ENCODE data around the gene STAP2.

The STAP2 gene, protein sequence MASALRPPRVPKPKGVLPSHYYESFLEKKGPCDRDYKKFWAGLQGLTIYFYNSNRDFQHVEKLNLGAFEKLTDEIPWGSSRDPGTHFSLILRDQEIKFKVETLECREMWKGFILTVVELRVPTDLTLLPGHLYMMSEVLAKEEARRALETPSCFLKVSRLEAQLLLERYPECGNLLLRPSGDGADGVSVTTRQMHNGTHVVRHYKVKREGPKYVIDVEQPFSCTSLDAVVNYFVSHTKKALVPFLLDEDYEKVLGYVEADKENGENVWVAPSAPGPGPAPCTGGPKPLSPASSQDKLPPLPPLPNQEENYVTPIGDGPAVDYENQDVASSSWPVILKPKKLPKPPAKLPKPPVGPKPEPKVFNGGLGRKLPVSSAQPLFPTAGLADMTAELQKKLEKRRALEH

DNA sequence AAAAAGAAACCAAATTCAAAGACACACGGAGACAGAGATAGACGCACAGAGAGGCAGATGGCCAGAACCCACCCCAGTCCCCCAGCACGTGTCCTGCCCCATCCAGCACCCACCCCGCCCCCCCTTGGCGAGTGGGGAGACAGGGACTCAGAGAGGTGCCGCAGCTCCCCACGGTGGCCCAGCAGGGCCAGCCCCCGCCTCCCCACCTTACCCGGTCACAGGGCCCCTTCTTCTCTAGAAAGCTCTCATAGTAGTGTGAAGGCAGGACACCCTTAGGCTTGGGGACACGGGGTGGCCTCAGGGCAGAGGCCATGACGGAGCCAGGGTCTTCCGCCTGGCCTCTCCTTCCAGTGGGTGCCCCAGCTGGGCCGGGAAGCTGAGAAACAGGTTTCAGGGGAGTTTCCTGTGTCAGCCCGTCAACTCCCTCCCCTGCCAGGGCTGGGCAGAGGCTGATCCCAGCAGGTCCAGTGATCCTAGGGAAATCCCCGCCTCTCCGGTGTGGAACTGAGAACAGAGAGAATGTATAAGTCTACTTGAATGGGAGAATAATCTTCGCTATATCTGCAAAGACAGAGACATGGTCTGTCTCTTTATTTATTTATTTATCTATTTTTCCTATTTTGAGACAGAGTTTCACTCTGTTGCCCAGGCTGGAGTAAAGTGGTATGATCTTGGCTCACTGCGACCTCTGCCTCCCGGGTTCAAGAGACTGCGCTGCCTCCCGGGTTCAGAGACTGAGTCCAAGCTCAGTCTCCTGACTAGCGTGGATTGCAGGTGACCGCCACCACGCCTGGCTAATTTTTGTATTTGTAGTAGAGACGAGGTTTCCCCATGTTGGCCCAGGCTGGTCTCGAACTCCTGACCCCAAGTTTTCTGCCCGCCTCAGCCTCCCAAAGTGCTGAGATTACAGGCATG, at the start of gene STAP2:
STAP2 (minus strand) TSS at position 387 of the 915 bp plus-strand sequence; CDS start at position 313, 74 bp downstream.
- no peak for DNase-seq

- no peak for DNase-seq
Measured at GRCh38 chr19:4386041-4386782, 47.6 kb upstream of the STAP2 start.

GRCh38 chr19:4385291-4386040, 46.8 kb upstream of the STAP2 start:
- no peak for DNase-seq

DNA sequence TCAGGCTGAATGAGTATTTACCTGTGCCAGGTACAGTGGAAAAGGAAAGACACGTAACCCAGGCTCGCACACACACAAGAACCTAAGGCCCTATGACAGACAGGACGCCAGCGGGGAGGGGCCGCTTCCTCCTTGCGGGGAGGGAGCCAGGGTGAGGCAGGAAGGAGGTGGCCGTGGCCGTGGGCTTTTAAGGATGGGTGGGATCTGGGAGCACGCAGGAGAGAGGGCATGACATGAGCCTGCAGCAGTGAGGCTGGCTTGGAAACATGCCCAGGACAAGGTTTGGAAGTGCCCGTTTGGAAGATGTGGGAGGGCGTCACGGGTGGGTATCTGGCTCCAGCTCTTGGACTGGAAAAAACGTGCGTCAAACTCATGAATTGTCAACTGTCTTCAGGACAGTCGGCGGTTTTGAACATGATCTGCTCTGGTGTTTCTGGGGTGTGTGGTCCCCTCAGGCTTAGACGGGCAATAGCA, 41.7 kb upstream of the STAP2 start:
- no peak for DNase-seq

DNA sequence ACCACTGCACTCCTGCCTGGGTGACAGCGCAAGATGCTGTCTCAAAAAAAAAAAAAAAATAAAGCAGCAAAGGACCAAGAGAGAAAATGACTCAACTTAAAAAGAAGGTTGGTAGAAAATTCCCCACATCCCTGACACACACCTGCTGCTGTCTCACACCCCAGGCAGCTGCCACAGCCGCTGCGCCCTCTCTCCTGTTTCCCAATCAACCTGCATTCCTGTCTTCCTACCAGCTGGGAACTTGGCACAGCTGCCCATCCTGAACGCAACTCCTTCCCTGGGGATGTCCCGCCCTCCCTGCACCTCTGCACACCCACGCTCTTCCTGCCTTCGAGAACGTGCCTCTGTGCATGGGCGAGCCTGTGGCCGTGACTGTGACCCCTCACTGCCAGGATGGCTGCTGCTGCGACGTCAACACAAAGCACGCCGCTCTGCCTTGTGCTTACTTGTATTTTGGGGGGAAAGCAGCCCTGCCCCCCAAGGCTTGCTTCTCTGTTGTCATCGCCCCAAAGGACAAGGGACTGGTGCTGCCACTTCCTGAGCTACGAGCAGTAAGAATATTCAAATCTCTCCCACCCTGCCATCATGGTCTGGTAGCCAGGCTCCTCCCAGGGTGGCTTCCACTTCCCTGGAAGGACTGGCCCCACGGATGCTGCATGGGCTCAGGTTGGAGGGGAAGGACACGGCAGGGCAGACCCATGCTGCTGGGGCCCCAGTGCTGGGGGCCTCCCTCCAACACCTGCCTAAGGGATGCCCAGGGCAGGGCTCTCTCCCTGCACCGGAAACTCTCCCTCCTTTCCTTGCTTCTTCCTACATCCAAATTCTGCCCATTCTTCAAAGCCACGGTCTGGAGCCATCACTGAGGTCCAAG, 41.0 kb upstream of the STAP2 start:
- no peak for DNase-seq

DNA sequence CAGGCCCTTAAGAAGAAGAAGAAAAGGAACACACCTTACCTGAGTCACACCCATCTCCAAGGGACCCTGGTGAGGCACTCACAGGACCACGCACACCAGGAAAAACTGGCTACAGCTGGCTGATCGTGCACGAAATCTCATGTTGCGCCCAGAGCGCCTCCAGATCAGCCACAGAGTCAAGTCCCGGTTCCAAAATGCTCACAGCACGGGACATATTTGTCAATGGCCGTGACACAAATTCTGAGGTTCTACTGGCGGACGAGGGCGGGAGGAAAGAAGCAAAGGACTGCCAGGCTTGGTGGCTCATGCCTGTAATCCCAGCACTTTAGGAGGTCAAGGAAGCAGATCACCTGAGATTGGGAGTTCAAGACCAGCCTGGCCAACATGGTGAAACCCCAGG, 40.3 kb upstream of the STAP2 start:
- no peak for DNase-seq

DNA sequence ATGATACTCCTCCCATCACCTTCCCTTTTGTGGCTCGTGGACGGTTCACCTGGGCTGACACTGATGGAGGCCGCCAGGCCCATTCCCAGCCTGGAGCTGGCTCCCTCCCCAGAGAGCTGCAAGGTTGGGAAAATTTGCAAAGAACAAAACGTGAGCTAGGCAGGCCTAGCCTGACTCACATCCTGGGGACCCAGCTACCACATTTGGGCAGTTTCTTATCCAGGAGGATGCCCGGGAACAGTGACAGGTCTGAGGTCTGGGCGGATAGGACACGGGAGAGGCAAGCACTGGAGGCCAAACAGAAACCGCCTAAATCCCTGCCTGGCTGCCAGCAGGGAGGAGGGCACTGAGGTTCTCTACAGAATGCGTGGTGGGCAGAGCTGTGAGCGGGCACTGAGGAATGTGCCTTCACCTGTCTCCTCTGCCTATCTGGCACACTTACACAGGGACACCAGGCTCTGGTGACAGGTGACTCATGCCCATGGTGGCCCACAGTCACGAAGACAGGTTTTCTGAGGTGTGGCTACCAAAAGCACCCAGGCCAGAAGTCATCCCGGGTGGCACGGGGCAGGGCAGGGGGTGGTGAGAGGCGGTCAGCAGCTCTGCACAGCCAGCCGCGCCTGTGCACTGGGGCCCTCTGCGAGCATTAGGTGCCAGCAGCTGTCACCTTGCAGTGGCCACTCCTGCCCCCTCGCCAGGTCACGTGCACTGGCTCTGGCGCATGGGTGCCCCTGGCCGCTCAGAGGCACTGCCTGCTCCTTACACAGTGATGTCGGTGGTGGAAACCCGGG, 38.6 kb upstream of the STAP2 start:
- no peak for DNase-seq

DNA sequence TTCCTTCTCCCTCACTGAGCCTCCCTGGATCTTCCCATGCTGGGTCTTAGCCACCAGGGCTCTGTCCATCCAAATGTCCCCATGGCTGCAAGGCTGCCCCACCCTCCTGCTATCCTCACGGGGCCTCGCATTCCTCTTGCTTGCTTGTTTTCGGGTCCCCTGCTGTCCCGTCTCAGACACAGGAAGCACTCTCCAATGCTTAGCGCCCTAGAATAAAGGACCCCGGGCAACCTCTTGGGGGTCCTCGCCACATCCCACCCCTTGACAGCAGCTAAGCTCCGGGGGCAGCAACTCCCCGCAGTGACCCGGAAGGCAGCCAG, 38.0 kb upstream of the STAP2 start:
- no peak for DNase-seq

DNA sequence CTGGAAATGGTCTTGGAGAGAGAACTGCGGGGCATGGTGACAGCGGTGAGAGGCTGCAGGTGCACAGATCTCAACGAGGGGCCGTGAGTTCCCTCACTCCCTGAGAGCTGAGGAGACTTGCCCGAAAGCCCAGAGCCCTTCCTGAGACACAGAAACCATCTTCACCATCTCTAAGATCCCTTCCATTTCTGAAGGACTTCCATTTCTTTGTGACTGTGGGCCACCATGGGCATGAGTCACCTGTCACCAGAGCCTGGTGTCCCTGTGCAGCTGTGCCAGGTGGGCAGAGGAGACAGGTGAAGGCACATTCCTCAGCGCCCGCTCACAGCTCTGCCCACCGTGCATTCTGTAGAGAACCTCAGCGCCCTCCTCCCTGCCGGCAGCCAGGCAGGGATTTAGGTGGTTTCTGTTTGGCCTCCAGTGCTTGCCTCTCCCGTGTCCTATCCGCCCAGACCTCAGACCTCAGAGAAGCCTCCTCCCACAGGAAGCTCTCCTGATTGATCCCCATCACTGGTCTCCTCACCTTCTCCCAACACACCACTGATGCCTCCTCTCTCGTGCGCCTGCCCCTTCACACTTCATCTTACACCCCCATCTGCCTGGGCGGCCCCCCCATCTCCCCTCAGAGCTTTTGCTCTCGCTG, 37.5 kb upstream of the STAP2 start:
- no peak for DNase-seq

DNA sequence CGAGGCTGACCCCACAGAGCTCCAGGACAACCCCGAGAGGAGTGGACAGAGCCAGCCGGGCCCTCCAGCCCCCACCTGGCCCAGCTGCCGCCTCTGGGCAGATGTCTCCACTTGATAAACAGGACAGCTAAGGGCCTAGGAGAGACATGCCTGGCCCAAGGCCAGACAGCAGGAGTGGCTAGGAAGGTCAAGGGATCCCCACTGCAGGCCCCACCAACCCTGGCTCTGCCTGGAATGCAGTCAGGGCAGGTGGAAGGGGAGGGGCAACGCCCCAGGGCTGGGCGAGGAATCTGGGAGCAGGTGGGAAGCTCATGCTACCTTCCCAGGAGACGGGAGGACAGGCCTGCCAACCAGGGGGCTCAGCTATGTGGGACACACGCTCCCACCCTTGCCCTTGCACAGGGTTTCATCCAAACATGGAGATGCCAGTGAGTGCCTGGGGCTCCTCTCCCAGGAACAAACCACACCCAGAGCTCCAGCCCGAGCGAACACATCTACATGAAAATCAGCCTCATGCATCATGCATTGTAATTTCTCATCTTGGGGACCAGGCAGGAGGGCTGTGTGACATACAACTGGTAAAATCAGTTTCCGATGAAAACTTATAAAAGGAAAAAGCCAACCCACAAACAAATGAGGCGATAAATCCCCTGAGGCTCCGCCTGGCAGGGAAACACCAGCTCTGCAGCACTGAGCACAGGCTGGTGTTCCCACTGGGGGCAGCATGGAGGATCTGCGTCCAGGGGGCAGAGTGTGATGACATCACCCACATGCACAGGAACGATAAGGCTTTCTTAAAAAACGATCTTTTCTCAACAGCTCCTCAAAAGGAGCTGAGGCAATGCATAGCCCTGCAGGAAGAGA, 36.8 kb upstream of the STAP2 start:
- no peak for DNase-seq

- DNase-seq, result no peak
Measured at GRCh38 chr19:4374498-4375163, 36.0 kb upstream of the STAP2 start.

DNA sequence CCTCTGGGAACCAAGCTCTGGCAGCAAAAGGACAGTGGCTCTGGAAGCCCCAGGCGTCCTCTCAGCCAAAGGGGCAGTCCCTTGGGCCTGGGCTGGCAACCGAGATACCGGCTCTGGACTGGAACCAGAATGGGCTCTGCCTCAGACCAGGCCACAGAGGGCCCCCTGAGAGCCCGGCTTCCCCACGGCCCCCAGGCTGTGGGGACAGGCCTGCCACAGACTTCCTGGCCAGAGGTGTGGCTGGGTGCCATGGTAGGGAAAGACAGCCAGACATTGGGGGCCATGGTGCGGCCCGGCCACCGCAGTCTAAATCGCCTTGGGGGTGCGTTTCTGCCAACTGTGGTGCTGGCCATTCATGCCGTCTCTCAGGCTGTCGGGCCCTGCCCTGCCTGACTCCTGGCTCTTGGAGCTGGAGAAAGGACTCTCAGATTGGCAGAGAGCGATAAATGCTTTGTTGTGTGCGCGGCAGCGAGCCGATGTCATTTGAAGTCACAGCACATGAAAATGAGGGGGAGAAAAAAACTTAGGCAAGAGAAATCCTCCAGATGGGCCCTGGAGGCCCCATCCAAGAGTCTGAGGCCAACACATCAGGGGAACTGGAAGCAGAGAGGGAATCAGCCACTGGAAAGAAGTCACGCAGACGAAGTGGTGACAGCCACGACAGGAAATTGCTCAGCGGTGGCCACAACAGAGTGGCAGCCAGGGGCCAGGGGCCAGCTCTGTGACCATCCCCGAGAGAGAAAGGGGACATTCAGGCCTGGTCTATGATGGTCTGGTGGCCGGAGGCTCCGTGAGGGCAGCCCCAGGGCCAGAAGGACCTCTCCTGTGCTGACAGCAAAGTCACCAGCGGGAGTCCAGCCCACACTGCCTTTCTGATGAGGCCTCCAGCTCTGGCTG, 35.2 kb upstream of the STAP2 start:
- DNase-seq, result no peak

DNA sequence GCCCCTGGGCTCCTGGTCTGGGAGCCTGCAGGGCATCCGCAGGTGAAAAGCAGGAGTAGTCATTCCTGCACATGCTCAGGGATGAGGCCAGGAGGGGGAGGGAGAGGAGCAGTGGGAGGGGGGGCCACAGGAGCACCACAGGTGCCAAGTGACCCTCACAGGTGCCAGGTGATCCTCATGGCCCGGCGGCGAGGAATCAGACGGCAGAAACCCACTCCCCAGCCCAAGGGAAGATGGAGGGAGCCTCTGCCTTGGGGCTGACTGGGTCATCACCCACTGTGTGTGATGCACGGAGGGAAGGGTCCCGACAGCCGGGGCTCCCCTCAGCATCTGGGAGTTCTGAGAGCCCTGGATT, 34.4 kb upstream of the STAP2 start:
- no peak for DNase-seq

DNA sequence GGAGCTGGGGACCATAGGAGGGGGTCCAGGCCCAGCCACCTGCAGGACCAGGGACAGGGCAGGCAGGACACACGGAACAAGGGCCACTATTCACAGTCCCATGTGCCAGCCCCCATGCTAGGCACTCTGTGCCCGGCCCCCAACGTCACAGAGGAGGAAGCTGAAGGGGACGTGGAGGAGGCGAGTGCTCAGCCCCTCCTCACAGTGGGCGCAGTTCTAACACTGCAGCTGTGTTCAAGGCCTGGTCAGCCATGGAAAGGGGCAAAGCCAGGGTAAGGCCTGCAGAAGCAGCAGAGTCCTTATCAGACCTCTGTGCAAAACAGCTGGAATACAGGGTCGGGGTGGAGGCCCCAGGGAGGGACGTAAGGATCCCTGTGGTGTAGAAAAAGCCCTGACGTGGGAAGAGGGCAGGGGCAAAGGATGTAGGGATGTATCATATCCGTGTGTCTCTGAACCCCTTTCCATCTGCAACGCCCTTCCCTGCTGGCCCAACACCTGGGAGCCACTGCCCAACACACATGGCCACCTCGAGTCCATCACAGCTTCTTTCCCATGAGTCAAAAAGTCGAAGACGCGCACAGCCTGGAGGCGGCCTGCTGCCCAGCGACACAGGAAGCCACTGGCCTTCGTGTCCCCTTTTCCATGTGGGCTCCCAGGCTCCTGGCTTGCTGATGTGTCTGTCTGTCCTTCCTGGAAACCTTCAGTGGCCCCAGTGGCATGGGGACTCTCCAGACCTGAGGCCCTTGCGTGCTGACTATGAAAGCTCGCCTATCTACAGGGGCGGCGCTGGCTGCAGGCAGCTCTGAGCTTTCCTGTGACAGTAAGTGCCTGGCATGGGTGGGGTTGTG, 33.8 kb upstream of the STAP2 start:
- DNase-seq, result no peak

DNA sequence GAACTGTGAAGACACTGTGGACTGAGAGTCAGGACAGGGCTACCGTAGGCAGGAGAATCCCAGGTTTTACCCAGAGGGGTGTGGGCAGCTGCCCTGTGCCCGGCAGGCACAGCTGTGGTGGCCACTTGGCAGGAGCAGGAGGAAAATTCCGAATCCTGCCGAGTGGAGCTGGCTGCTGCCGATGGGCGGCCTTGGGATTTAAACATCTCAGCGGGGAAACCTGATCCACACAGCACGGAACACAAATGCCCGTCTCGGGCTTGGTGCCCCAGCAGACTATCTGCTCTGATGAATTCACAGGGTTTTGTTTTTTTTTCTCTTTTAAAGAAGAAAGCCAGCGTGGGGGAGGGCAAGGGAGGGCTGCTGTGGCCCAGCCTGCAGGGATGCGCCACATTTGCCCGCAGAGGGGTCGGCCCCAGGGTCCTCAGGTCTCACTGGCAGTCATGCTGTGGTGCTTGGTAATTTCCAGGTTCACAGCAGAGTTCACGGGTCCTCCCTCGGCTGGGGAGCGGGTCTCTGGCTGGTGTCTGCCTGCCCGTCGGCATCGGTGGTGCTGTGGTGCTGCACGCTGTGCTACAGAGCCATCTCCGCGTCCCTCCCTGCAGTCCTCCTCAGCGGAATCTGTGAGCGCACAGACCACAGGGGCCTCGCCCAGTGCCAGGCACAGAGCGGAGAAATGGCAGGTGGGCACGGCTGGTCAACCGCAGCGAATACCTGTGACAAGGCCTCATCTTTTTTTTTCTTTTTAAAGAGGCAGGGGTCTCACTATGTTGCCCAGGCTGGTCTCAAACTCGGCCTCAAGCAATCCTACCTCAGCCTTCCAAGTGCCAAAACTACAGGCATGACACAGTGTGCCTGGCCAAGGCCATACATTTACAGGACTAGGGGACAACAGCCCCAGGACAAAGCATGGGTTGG, 32.9 kb upstream of the STAP2 start:
- no peak for DNase-seq

Measured in NCI-H524 treated with DMSO at 0.1 percent for 48 hours (cell line).